ENCODE measurements around the gene STIL. TPM values are rescaled to one million over a fixed set of nuclear protein-coding genes. Genes with fewer than 3 reads are reported as not detected.

STIL gene
- polyA plus RNA-seq, 3 donors from 2014 or later, result 0.54 to 1.8 (median 1.1) TPM

- H3K27me3 Mint-ChIP-seq (ENCODE audit: low read depth in 3 of 3), result peaks cover 16 to 30% (median 26%) of the 10 kb centered on the region in 3 donors
Measured at GRCh38 chr1:47226839-47227215, 87.1 kb downstream of the STIL start.

DNA sequence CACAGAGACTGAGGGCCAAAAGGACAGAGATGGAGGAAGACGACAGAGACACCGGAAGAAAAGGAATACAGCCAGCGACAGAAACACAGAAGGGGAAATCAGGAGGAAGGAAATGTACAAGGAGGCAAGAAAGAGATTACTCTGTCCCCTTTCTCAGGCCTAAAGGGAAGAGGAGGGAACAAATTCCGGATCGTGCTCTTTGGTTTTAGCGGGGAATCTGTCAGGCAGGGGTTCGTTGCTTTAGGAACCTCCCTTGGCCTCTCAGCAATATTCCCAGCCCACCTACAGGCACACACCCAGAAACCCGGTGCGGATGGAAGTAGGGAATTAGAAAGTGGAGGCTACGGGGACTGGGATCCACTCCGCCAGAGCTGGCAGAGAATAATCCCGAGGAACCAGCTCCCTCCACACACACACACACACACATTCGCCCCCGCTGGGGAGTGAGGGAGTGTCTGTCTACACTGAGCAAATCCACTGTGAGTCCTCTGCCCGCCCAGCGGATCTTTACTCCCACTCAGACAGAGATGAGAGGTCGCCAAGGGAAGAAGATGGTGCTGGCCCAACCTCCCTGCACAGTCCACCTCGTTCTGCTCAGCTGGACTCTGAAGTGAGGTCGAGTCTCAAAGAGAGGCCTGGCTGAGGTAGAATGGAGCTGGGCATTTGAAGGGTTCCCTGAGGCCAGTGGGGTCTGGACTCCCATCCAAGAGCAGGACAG lies 87.7 kb downstream of the STIL start:
- Mint-ChIP-seq H3K4me1 (peaks cover 17 to 22% of the 10 kb centered on the region in 2 donors), H3K27ac (peak overlapping the region in 1 of 6 donors; percentile 51), H3K27me3 (ENCODE audit: low read depth in 3 of 3) (peaks cover 11 to 25% (median 21%) of the 10 kb centered on the region in 3 donors), H3K9me3 (no peaks in the 10 kb centered on the region), H3K36me3 (no peaks in the 10 kb centered on the region), H3K4me3 (peak overlapping the region; percentile 19 to 72 (median 64))
- no peak for DNase-seq

More at GRCh38 chr1:47226839-47227215, 87.1 kb downstream of the STIL start:
- H3K36me3 Mint-ChIP-seq, result no peaks in the 10 kb centered on the region
- peaks cover 22 to 27% of the 10 kb centered on the region in 2 donors for H3K4me1 Mint-ChIP-seq
- no peaks in the 10 kb centered on the region for H3K9me3 Mint-ChIP-seq
- H3K4me3 Mint-ChIP-seq, result peak overlapping the region in 1 of 5 donors; percentile 27
- no peak overlapping the region for H3K27ac Mint-ChIP-seq
- DNase-seq, result no peak

DNA sequence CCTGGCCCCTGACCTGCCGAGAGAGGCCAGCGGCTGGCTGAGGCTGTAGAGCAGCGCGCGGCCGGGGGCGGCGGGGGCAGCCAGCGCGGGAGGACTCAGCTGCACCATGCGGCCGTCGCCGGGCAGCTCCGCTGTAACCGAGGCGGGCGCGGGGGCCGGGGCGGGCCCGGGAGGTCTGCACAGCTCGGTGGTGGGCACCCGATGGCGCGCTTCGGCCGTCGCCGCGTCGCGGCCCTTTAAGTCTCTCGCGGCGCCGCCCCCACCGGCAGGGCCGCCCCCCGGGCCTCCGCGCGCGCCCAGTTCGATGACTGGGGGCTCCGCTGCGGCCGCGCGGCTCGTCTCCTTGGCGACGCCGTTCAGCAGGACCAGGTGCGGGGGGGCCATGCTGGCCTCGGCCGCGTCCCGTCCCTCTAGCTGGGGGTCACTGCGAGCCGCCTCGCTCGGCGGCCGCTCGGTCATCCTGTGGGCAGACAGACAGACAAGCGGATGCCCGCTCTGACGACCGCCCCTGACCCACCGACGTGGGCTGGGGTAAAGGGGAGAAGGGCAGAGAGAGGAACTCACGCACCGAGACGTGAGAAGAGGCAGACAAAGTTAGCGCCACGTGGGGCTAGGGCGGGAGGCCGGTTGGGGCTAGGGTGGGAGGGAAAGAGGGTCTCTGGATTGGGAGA lies 88.4 kb downstream of the STIL start:
- Mint-ChIP-seq H3K36me3 (no peaks in the 10 kb centered on the region), H3K4me1 (peaks cover 11 to 14% of the 10 kb centered on the region in 2 donors), H3K27me3 (ENCODE audit: low read depth in 3 of 3) (peaks cover 5 to 21% (median 20%) of the 10 kb centered on the region in 3 donors), H3K4me3 (peak overlapping the region; percentile 19 to 72 (median 64)), H3K27ac (peak overlapping the region in 1 of 6 donors; percentile 51), H3K9me3 (no peaks in the 10 kb centered on the region)
- DNase-seq, result peak in 2 of 3 donors; percentile 7 to 8

DNA sequence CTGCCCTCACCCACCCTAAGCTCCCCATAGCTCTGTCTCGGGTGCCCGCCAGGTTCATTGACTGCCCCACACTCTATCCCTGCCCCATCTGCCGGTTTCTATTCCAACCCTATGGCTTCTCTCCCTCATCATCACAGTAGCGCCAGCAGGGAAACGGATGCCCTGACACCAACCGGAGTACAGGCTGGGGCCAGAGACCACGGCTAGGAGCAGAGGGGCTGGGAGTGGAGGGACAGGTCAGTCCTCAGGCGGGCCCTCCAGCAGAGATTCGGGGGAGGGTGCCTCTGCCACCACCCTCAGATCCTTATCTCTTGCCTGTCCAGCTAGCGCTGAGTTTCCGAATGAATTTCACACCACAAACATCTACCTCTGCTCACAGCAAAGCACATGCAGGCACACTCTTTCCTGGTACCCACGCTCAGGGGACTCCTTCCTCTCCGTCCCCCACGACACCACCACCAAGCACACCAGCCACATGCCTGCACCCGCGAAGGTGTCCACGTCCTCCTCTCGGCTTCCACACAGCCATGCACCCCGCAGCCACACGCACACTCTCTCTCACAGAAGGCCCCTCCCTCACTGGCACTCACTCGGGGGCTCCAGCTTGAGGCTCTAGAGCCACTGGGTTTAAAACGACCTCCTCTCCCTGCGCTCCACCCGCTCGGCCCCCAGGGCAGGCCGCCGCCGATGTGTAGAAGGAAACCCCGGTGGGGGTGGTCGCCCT lies 89.1 kb downstream of the STIL start:
- Mint-ChIP-seq H3K4me1 (peaks cover 5 to 7% of the 10 kb centered on the region in 2 donors), H3K27ac (no peak overlapping the region), H3K4me3 (no peak overlapping the region), H3K36me3 (no peaks in the 10 kb centered on the region), H3K27me3 (ENCODE audit: low read depth in 3 of 3) (peaks cover 2 to 25% (median 18%) of the 10 kb centered on the region in 3 donors), H3K9me3 (peaks cover 0 to 1% (median 0%) of the 10 kb centered on the region in 6 donors)
- no peak for DNase-seq

GRCh38 chr1:47223921-47224675 lies 89.8 kb downstream of the STIL start:
- H3K27me3 Mint-ChIP-seq (ENCODE audit: low read depth in 3 of 3), result peaks cover 2 to 22% (median 13%) of the 10 kb centered on the region in 3 donors
- no peaks in the 10 kb centered on the region for H3K36me3 Mint-ChIP-seq
- H3K9me3 Mint-ChIP-seq, result peaks cover 0 to 1% (median 0%) of the 10 kb centered on the region in 6 donors
- no peak overlapping the region for H3K4me3 Mint-ChIP-seq
- DNase-seq, result no peak
- H3K4me1 Mint-ChIP-seq, result peaks cover 4% of the 10 kb centered on the region in 2 donors
- no peak overlapping the region for H3K27ac Mint-ChIP-seq

DNA sequence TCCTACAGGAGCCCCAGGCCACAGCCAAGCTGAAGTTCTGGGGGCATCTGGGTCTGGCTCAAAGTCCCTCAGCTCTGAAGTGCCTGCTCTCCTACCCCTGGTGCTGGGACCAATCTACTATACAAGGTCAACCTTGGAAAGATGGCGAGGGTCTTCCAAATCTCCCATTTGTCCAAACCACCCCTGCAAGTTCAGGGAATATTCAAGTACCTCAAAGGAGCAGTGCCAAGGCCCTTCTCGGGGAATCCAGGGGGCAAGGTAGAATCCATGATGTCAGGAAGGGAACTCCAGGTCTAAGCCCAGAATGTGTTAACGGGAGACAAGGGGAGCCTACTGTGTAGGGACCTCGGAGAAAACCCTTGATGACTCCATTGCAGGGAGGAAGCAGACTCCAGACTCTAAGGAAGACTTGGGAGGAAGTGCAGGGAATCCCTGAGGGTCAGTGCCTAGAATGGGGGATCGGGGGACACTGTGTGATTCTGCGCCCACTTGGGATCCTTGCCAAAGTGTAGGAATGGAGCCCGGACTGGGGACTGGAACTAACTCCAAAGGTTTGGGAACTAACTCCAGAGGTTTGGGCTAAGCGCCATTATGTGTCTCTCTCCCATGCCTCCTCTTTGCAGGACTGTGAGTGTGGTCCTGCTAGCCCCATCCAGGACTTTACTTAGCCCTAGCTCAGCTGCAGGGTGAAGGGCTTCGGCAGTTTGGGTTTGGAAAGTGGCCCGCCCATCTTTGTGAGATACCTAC lies 90.6 kb downstream of the STIL start:
- H3K36me3 Mint-ChIP-seq, result no peaks in the 10 kb centered on the region
- DNase-seq, result no peak
- no peak overlapping the region for H3K4me3 Mint-ChIP-seq
- peaks cover 4% of the 10 kb centered on the region in 2 donors for H3K4me1 Mint-ChIP-seq
- peaks cover 2 to 22% (median 13%) of the 10 kb centered on the region in 3 donors for H3K27me3 Mint-ChIP-seq (ENCODE audit: low read depth in 3 of 3)
- peaks cover 0 to 1% (median 0%) of the 10 kb centered on the region in 6 donors for H3K9me3 Mint-ChIP-seq
- no peak overlapping the region for H3K27ac Mint-ChIP-seq

DNA sequence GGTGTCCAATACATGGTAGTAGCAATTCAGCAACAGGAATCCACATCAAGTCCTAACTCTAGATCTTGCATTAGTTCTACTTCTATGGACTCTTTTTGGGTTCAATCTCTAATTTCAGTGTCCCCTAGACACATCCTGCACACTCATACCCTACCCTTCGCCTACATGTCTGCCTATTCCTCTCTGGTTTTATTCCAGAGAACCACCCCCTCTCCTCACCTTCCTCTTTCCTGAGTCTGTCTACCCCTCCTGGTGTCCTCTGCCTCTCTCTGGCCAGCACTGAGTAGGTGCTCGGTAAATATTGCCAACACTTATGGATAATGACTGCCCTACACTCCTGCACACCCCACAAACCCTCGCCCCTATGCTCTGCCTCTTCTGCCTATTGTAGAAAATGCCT lies 91.5 kb downstream of the STIL start:
- Mint-ChIP-seq H3K4me3 (no peak overlapping the region), H3K9me3 (peaks cover 0 to 1% (median 0%) of the 10 kb centered on the region in 6 donors), H3K27me3 (ENCODE audit: low read depth in 3 of 3) (peaks cover 2 to 22% (median 13%) of the 10 kb centered on the region in 3 donors), H3K36me3 (no peaks in the 10 kb centered on the region), H3K4me1 (peaks cover 4% of the 10 kb centered on the region in 2 donors), H3K27ac (no peak overlapping the region)
- DNase-seq, result no peak

DNA sequence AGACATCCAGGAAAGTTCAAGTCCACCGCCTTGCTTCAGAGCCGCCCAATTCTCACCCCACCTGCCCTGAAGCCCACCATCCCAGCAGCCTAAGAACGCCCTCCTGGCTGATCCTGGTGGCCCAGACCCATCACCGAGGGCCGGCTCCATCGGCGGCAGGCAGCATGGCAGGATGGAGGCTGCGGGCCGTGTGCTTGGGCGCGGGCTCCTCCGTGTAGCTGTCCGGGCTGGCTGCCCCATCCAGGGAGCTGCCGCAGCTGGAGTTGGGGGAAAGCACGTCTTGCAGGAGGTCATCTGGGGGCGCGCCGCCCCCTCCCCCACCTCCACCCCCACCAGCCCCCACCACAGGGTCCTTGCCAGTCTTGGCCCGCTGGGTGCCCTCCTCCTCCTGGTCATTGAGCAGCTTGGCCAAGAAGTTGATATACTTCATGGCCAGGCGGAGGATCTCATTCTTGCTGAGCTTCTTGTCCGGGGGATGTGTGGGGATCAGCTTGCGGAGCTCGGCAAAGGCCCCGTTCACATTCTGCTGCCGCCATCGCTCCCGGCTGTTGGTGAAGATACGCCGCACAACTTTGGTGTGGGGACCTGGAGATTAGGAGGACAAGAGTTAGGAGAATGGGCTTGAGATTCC lies 94.2 kb downstream of the STIL start:
- no peaks in the 10 kb centered on the region for H3K36me3 Mint-ChIP-seq
- no peaks in the 10 kb centered on the region for H3K4me1 Mint-ChIP-seq
- H3K9me3 Mint-ChIP-seq, result peaks cover 0 to 3% (median 0%) of the 10 kb centered on the region in 6 donors
- DNase-seq, result no peak
- peaks cover 0 to 6% (median 5%) of the 10 kb centered on the region in 3 donors for H3K27me3 Mint-ChIP-seq (ENCODE audit: low read depth in 3 of 3)
- no peak overlapping the region for H3K27ac Mint-ChIP-seq
- no peak overlapping the region for H3K4me3 Mint-ChIP-seq

DNA sequence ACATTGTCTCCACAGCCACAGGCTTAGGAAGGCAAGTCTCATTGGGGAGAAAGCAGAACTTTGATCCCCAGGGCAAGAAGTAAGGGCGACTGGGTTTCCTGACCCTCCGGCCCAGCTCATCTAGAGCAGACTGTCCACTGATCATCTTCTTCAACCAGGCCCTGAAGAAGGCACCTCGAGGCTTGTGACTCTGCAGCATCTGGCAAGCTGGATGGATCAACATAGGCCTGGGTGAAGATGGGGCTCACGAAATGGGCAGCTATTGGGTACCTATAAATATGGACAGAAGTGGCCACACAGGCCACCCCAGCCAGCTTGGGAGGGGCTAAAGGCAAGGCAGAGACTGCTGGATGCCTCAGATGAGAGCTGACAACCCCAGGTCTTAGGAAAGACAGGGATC lies 94.9 kb downstream of the STIL start:
- no peak for DNase-seq
- no peaks in the 10 kb centered on the region for H3K36me3 Mint-ChIP-seq
- H3K4me1 Mint-ChIP-seq, result no peaks in the 10 kb centered on the region
- H3K4me3 Mint-ChIP-seq, result no peak overlapping the region
- H3K27ac Mint-ChIP-seq, result no peak overlapping the region
- H3K9me3 Mint-ChIP-seq, result peaks cover 0 to 3% (median 0%) of the 10 kb centered on the region in 6 donors
- peaks cover 0 to 6% (median 5%) of the 10 kb centered on the region in 3 donors for H3K27me3 Mint-ChIP-seq (ENCODE audit: low read depth in 3 of 3)

GRCh38 chr1:47216278-47217059 lies 97.5 kb downstream of the STIL start:
- peaks cover 0 to 5% (median 4%) of the 10 kb centered on the region in 3 donors for H3K27me3 Mint-ChIP-seq (ENCODE audit: low read depth in 3 of 3)
- H3K4me3 Mint-ChIP-seq, result no peak overlapping the region
- no peaks in the 10 kb centered on the region for H3K4me1 Mint-ChIP-seq
- no peaks in the 10 kb centered on the region for H3K36me3 Mint-ChIP-seq
- DNase-seq, result no peak
- H3K9me3 Mint-ChIP-seq, result peaks cover 0 to 3% (median 0%) of the 10 kb centered on the region in 6 donors
- H3K27ac Mint-ChIP-seq, result no peak overlapping the region

DNA sequence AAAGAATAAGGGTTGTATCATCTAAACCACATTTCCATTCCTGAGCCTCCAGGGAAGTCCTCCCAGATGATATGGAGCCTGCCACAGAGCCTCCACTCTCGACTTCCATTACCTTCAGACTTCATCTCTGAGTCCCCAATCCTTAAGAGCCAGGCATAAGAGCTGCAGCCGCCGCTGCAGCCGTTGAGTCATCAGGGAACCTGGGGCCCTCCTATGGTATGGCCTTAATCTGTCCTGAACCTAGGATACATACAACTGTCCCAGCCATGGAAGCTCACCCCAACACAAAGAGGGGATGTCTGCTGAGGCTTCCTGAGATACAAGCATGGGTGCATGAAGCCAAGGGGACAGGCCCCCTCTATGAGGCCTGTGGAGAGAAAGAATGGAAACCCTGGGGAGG lies 98.2 kb downstream of the STIL start:
- no peak for DNase-seq
- Mint-ChIP-seq H3K4me3 (no peak overlapping the region), H3K4me1 (no peaks in the 10 kb centered on the region), H3K27me3 (ENCODE audit: low read depth in 3 of 3) (peaks cover 0 to 6% (median 4%) of the 10 kb centered on the region in 3 donors), H3K36me3 (no peaks in the 10 kb centered on the region), H3K27ac (no peak overlapping the region), H3K9me3 (peaks cover 0 to 3% (median 0%) of the 10 kb centered on the region in 6 donors)

- no peaks in the 10 kb centered on the region for H3K36me3 Mint-ChIP-seq
- peaks cover 0 to 1% (median 0%) of the 10 kb centered on the region in 6 donors for H3K9me3 Mint-ChIP-seq
- DNase-seq, result no peak
- H3K4me1 Mint-ChIP-seq, result no peaks in the 10 kb centered on the region
- H3K4me3 Mint-ChIP-seq, result no peak overlapping the region
- peaks cover 0 to 7% (median 3%) of the 10 kb centered on the region in 3 donors for H3K27me3 Mint-ChIP-seq (ENCODE audit: low read depth in 3 of 3)
- no peak overlapping the region for H3K27ac Mint-ChIP-seq
Measured at GRCh38 chr1:47214549-47214948, 99.4 kb downstream of the STIL start.

All from immature natural killer cell (primary cell).